Muscle layer of colon (tissue), 2 donors: Measurements from ENCODE around the gene ACTR1A.
A peak's percentile ranks its signal among the peaks of the same experiment; 100 is the strongest.

Experiments used
- H3K27ac ChIP-seq: one replicate; pipeline ENCODE4 v1.7.0; 2013; ENCODE audit warnings: low read depth, mild to moderate bottlenecking, low read length, moderate library complexity
- H3K27me3 ChIP-seq, 2 donors: one replicate each; pipeline ENCODE4 v1.7.0; 2013; ENCODE audit warnings: low read length in 2 of 2, mild to moderate bottlenecking in 2 of 2; ENCODE audit not compliant: insufficient read depth in 2 of 2, control insufficient read depth in 1 of 2
- H3K36me3 ChIP-seq: one replicate; pipeline ENCODE4 v1.7.0; 2013; ENCODE audit warnings: mild to moderate bottlenecking, low read length; ENCODE audit not compliant: insufficient read depth
- H3K4me1 ChIP-seq: one replicate; pipeline ENCODE4 v1.7.0; 2013; ENCODE audit warnings: mild to moderate bottlenecking, low read length; ENCODE audit not compliant: insufficient read depth
- H3K4me3 ChIP-seq, 2 donors: one replicate each; pipeline ENCODE4 v1.7.0; 2013; ENCODE audit warnings: low read length in 2 of 2, low read depth in 1 of 2, mild to moderate bottlenecking in 1 of 2, moderate library complexity in 1 of 2
- H3K9ac ChIP-seq: one replicate; pipeline ENCODE4 v1.7.0; 2013; ENCODE audit warnings: low read length
- H3K9me3 ChIP-seq: one replicate; pipeline ENCODE4 v1.7.0; 2013; ENCODE audit warnings: mild to moderate bottlenecking, low read length
- donor health status: abdominal sarcoma.
- donor health status: Adenocarcinoma of cecum.

ACTR1A gene

GRCh38 chr10:102450124-102450373, 52.5 kb downstream of the ACTR1A start:
- no peaks in the 10 kb centered on the region for H3K9me3 ChIP-seq
- H3K9ac ChIP-seq, result peak overlapping the region; percentile 44
- peak overlapping the region; percentile 93 for H3K27ac ChIP-seq
- H3K4me3 ChIP-seq, result peak overlapping the region; percentile 55 to 94
- H3K27me3 ChIP-seq, result no peaks in the 10 kb centered on the region
- peaks cover 9% of the 10 kb centered on the region for H3K4me1 ChIP-seq
- H3K36me3 ChIP-seq, result no peaks in the 10 kb centered on the region

DNA sequence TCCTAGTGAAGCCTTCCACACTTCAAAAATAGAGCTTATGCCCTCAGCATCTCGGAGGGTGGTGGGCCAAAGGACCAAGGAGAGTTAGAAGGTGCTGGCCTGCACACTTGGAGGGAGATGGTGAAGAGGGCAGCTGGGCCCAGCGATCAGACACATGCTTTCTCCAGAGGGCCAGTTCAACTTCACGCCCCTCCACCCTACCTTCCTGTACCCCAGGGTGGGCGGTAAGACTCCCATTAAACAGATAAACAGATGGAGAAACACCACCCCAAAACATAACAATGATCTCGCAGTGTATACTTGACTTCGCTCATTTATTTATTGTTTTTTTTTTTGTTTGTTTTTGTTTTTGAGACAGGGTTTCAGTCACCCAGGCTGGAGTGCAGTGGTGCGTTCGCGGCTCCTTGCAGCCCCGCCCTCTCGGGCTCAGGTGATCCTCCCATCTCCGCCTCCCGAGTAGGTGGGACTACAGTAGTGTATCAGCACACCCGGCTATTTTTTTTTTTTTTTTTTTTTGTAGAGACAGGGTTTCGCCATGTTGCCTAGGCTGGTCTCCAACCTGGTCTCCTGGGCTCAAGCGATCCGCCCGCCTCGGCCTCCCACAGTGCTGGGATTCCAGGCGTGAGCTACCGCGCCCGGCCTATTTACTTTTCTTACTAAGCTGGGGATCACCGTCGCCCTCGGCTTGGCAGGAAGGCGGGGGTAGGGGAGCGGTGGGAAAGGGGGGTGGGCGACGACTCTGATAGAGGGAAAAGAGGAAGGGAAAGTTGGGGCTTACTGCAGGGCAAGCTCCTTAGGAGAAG, 53.0 kb downstream of the ACTR1A start:
- Histone ChIP-seq H3K36me3 (no peaks in the 10 kb centered on the region), H3K9ac (peak overlapping the region; percentile 44), H3K27ac (peak overlapping the region; percentile 93), H3K27me3 (no peaks in the 10 kb centered on the region), H3K4me1 (peaks cover 9% of the 10 kb centered on the region), H3K9me3 (no peaks in the 10 kb centered on the region), H3K4me3 (peak overlapping the region; percentile 55 to 94)

DNA sequence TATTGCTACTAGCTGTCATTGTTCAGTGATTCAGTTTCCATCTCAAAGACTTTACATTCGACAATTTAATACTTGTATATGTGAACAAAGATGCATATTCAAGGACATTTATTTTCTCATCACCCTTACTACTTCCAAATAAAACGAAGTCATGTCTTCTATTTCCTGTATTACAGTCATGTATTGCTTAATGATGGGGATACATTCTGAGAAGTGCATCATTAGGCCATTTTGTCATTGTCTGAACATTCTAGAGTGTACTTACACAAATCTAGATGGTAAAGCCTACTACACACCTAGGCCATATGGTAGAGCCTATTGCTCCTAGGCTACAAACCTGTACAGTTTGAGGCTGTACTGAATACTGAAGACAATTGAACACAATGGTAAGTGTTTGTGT, 57.7 kb downstream of the ACTR1A start:
- H3K27ac ChIP-seq, result no peak overlapping the region
- no peaks in the 10 kb centered on the region for H3K4me1 ChIP-seq
- no peaks in the 10 kb centered on the region for H3K36me3 ChIP-seq
- no peaks in the 10 kb centered on the region for H3K27me3 ChIP-seq
- no peak overlapping the region for H3K9ac ChIP-seq
- H3K4me3 ChIP-seq, result no peak overlapping the region
- H3K9me3 ChIP-seq, result no peaks in the 10 kb centered on the region

GRCh38 chr10:102438374-102438773, 64.1 kb downstream of the ACTR1A start:
- Histone ChIP-seq H3K9me3 (no peaks in the 10 kb centered on the region), H3K4me1 (no peaks in the 10 kb centered on the region), H3K9ac (no peak overlapping the region), H3K4me3 (no peak overlapping the region), H3K36me3 (no peaks in the 10 kb centered on the region), H3K27ac (no peak overlapping the region), H3K27me3 (peaks cover 4% of the 10 kb centered on the region in 2 donors)

GRCh38 chr10:102437515-102437914, 65.0 kb downstream of the ACTR1A start:
- no peaks in the 10 kb centered on the region for H3K9me3 ChIP-seq
- H3K36me3 ChIP-seq, result no peaks in the 10 kb centered on the region
- peaks cover 4% of the 10 kb centered on the region in 2 donors for H3K27me3 ChIP-seq
- no peak overlapping the region for H3K9ac ChIP-seq
- no peaks in the 10 kb centered on the region for H3K4me1 ChIP-seq
- H3K27ac ChIP-seq, result no peak overlapping the region
- H3K4me3 ChIP-seq, result no peak overlapping the region

GRCh38 chr10:102436312-102436711, 66.2 kb downstream of the ACTR1A start:
- Histone ChIP-seq H3K36me3 (no peaks in the 10 kb centered on the region), H3K9me3 (no peaks in the 10 kb centered on the region), H3K9ac (no peak overlapping the region), H3K4me3 (no peak overlapping the region), H3K4me1 (peaks cover 7% of the 10 kb centered on the region), H3K27me3 (peaks cover 4% of the 10 kb centered on the region in 2 donors), H3K27ac (no peak overlapping the region)

DNA sequence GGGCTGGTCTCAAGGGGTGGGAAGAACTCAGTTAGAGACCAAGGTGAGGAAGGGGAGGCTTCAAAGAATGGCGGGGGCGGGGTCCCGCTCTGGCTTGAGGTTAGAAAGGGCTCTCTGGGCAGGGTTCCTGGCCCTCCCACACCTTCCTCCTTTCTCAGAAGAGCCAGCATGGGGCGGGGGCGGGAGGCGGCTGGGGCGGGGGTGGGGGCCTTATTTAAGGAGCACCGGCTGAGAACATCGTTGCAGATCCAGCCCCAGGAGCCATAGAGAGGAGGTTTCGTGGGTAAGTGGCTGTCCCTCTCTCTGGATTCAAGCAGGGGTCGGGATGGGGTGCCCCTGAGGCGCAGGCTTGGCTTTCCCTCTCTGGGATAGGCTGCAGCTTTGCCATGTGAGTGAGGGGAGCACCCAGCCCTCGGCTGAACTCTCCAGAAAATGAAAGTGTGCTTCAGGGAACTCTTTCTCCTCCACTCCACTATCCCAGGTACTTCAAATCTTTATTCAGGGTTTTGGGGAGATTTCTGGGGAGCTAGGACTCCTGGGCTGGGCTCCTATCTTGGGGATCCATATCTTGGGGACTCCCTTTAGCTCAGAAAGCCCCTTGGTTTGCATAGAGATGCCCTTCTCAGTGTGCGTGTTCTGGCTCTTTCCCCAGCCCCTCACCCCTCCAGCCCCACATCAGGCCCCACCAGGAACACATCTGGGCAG, 66.8 kb downstream of the ACTR1A start:
- Histone ChIP-seq H3K36me3 (no peaks in the 10 kb centered on the region), H3K9me3 (no peaks in the 10 kb centered on the region), H3K27ac (peak overlapping the region; percentile 63), H3K4me3 (no peak overlapping the region), H3K9ac (no peak overlapping the region), H3K4me1 (peaks cover 8% of the 10 kb centered on the region), H3K27me3 (peaks cover 4% of the 10 kb centered on the region in 2 donors)

- H3K36me3 ChIP-seq, result no peaks in the 10 kb centered on the region
- H3K4me1 ChIP-seq, result peaks cover 8% of the 10 kb centered on the region
- H3K27ac ChIP-seq, result peak overlapping the region; percentile 63
- no peak overlapping the region for H3K4me3 ChIP-seq
- H3K9me3 ChIP-seq, result no peaks in the 10 kb centered on the region
- H3K27me3 ChIP-seq, result peaks cover 4% of the 10 kb centered on the region in 2 donors
- no peak overlapping the region for H3K9ac ChIP-seq
Observed at GRCh38 chr10:102435133-102435497, 67.4 kb downstream of the ACTR1A start.

DNA sequence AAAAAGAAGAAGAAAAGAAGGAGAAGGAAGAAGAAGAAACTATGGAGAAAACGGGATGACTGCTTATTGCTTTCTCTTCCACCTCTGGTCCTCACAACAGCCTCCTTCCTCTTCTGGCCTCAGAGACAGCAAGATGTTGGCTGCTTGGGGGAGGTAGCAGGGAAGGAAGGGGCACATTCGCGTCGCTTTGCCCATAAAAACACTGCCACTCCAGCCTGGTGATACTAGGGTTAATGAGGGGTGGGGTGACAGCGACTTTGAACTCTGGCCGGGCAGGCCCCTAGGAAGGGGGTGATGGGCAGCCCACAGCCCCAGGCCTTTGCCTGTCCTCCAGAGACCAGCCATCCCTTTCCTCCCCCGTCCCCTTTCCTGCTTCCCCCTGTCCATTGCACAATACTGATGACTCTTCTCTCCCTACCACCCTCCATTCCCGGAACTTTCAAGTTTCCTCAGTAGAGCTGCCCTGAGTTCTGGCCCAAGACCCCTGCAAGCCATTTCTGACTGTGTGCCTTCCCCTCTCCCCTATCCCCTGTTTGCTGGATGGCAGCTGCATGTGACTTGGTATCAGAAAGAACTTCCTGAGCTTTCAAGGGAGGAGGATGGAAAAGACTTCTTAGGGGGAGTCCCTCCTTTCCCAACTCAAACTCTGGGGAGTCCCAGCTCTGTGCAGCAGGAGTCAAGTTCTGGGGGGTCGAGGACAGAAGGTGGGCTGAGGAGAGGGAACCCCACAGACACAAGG, 67.9 kb downstream of the ACTR1A start:
- no peaks in the 10 kb centered on the region for H3K9me3 ChIP-seq
- no peak overlapping the region for H3K4me3 ChIP-seq
- H3K27me3 ChIP-seq, result peaks cover 4% of the 10 kb centered on the region in 2 donors
- H3K36me3 ChIP-seq, result no peaks in the 10 kb centered on the region
- H3K27ac ChIP-seq, result peak overlapping the region; percentile 63
- H3K4me1 ChIP-seq, result peaks cover 8% of the 10 kb centered on the region
- no peak overlapping the region for H3K9ac ChIP-seq

DNA sequence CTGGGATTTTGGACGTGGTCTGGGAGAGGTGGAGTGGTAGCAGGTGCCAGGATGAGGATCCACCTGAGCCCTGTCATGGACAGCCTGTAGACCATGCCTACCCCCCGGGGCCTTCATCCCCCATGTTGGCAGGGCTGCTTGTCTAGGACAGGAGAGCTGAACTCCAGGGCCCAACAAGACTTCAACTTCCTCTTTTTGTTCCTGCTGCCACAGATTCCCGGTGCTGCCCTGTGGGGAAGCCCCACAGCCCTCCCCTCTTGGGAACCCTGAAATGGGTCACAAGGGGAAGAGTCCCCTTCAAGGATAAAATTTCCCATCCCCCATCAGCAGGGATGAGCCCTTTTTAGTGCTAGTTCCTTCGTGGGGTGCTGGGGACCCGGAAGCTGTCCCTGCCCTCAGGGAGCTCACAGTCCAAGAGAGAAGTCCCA, 68.9 kb downstream of the ACTR1A start:
- no peak overlapping the region for H3K4me3 ChIP-seq
- H3K4me1 ChIP-seq, result peaks cover 8% of the 10 kb centered on the region
- no peaks in the 10 kb centered on the region for H3K36me3 ChIP-seq
- no peaks in the 10 kb centered on the region for H3K9me3 ChIP-seq
- H3K9ac ChIP-seq, result no peak overlapping the region
- peaks cover 4% of the 10 kb centered on the region in 2 donors for H3K27me3 ChIP-seq
- no peak overlapping the region for H3K27ac ChIP-seq

DNA sequence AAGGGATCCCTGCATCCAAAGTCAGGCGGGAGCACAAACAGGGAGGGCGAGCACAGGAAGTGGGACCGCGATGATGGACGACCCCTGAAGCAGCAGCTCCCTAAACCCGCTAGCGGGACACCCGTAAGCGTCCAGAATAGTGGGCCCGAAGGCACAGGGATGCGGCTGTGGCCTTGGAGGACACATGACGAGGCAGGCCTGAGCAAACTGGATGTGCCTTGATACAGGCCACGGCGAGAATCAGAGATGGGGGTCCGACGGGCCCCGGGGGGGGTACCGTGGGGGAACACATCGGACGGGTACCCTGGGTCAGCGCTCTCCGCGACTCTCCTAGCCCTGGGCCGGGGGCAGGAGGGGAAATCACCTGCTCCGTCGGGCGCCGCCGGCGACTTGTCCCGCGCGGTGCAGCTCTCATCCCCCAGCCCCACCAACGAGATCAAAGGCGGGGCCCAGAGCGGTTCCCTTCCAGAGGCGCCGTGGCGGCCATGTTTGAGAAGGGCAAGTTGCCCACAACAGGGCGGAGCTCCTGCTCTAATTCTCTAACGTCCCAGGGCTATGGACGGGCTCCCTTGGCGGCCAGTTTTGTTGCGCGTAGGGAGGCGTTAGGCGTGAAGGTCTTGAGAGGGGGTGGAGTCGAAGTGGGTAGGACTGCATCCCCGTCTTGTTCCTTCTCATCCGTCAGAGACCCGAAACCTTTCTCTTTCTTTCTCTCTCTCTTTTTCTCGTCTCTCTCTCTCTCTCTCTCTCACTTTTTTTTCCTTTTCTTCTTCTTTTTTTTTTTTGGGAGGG, 70.2 kb downstream of the ACTR1A start, which contains the start of gene CUEDC2:
Gene CUEDC2, minus strand, starts transcription at position 413 of the 789 bp plus-strand sequence. CDS start 7,386 bp downstream, outside the sequence.
- no peaks in the 10 kb centered on the region for H3K9me3 ChIP-seq
- H3K4me1 ChIP-seq, result peaks cover 8% of the 10 kb centered on the region
- peak within 1 kb of the TSS; percentile 79 for H3K27ac ChIP-seq
- H3K9ac ChIP-seq, result peak within 1 kb of the TSS; percentile 98
- no peaks in the 10 kb centered on the region for H3K36me3 ChIP-seq
- peaks cover 4% of the 10 kb centered on the region in 2 donors for H3K27me3 ChIP-seq
- peak within 1 kb of the TSS; percentile 85 to 98 for H3K4me3 ChIP-seq
